ENCODE data around the gene SYF2.
"Not testable (repeated sequence)": the region's sequence is repeated elsewhere in the genome, so short reads cannot be mapped to it uniquely, and the experiment has no call there.

The SYF2 gene

GRCh38 chr1:25247024-25247828 is 14.9 kb upstream of the SYF2 start, which contains the start of gene RSRP1:
TSS of gene RSRP1 (minus strand) at chr1:25247454. CDS start at chr1:25246963, 491 bp downstream.
- in situ Hi-C loops (cut with MboI; ENCODE audit: low sequenced_read_pairs), result no loop called here

DNA sequence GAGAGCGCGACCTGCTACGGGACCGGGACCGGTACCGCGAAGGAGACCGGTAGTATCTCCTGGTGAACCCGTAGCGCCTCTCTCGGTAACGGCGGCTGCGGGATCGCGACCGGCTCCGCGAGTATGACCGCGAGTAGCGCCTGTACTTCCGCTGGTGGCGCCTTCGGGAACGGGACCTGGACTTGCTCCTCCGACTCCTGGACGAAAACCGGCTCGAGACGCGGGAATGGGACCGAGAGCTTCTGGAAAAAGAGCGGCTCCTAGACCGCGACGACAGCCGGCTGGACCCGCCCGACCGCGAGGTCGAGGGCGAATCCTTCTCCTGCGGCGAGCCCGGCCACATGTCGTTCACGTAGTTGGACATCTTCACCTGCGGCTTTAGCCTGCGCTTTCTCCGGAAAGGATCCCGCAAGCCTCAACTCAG is 14.3 kb upstream of the SYF2 start:
- in situ Hi-C loops (cut with MboI; ENCODE audit: low sequenced_read_pairs), result no loop called here

GRCh38 chr1:25245809-25246599 is 13.7 kb upstream of the SYF2 start:
- in situ Hi-C loops (cut with MboI; ENCODE audit: low sequenced_read_pairs), result no loop called here

DNA sequence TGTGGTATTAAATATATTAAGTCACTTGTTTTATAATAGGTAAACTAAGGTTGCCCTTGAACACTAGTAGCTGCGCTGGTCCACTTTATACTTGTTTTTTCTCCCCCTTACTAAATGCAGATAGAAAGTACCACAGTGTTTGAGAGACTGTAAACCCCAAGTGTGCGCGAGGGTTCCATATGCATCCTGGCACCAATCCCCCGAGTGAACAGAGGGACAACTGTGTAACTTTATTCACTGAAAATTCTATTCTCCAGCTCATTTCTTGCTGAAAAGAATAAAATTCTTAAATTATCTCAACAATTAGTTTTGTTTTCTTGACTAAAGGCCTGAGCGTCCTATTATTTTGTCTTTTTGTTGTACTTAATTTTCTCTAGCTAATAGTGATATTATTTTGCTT is 13.1 kb upstream of the SYF2 start:
- in situ Hi-C loops (cut with MboI; ENCODE audit: low sequenced_read_pairs), result no loop called here

DNA sequence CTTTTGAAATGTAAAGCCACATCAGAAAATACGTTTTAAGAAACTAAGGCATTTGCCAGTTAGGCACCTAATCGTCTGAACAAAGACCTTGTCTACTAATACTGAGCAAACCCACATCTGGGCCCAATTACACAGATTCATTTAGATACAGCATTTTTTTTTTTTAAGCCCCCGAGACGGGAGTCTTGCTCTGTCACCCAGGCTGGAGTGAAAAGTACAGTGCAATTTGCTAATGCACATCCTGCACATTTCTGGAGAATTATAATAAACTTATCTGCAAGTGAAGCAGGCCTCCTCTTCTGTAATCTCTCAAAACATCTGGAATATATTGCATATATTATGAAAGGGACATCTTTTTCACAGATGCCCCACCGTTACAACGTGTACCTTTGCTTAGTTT is 11.6 kb upstream of the SYF2 start:
- in situ Hi-C loops (cut with MboI; ENCODE audit: low sequenced_read_pairs), result no loop called here

DNA sequence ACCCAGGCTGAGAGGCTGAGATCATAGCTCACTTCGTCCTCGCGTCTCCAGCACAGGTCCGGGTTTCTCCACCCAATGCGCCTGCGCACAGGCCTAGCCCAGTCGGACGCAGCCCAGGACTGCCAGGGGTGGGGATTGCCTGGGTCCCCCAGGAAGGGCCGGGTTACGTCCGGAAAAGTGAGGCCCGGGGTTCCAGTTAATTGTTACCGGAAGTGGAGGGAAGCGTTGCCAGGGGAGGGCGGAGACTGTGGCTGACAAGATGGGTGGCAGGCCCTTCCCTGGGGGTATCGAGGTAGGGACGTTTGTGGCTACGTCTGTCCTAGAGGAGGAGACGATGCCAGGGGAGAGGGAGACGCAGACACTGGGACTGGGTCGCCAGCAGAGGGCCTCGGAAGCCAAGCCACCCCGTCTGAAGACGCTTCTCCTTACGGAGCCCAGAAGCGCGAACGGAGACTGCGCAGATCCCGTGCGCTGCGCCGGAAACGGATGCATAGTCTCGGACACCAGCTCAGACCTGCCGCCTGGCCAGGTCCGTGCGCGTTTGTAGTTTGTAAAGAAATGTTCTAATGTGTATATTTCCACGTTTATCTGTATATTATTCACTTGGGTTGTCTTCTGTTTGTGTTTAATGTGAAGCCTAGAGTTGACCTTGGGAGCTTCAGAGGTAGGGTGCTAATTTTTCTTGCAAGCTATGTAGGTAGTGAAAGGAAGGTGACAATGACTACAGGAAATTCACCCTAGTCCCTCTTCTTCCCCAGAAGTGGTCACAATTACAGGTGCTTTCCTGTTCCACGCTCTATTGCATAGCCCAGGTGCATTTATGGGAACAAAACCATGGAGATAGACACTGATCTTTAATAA is 7.6 kb upstream of the SYF2 start:
- in situ Hi-C loops (cut with MboI; ENCODE audit: low sequenced_read_pairs), result no loop called here

DNA sequence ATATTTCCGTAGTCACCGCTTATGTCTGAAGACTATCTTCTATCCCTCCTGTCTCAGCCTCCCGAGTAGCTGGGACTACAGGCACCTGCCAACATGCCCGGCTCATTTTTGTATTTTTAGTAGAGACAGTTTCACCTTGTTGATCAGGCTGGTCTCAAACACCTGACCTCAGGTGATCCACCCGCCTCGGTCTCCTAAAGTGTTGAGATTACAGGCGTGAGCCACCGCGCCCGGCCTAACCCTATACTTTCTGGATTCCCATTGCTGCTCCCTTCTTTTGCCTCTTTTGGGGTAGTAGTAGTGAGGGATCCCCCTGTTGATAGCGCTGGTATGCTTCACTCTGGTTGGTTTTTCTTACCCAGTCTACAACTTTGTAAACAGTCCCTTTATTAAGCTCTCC is 5.7 kb upstream of the SYF2 start:
- in situ Hi-C loops (cut with MboI; ENCODE audit: low sequenced_read_pairs), result no loop called here

- in situ Hi-C loops (cut with MboI; ENCODE audit: low sequenced_read_pairs), result not testable (repeated sequence)
Observed at GRCh38 chr1:25236261-25236660, 4.0 kb upstream of the SYF2 start.

DNA sequence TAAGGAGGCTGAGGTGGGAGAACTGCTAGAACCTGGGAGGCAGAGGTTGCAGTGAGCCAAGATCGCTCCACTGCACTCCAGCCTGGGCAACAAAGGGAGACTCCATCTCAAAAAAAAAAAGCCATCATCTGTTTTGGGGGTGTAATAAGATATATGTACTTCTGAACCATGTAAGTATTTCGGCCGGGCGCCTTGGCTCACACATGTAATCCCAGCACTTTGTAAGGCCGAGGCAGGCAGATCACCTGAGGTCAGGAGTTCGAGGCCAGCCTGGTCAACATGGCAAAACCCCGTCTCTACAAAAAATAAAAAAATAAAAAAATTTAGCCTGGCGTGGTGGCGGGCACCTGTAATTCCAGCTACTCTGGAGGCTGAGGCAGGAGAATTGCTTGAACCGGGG is 3.1 kb upstream of the SYF2 start:
- in situ Hi-C loops (cut with MboI; ENCODE audit: low sequenced_read_pairs), result not testable (repeated sequence)

- in situ Hi-C loops (cut with MboI; ENCODE audit: low sequenced_read_pairs), result no loop called here
Observed at GRCh38 chr1:25232866-25233784, 823 bp upstream of the SYF2 start.

DNA sequence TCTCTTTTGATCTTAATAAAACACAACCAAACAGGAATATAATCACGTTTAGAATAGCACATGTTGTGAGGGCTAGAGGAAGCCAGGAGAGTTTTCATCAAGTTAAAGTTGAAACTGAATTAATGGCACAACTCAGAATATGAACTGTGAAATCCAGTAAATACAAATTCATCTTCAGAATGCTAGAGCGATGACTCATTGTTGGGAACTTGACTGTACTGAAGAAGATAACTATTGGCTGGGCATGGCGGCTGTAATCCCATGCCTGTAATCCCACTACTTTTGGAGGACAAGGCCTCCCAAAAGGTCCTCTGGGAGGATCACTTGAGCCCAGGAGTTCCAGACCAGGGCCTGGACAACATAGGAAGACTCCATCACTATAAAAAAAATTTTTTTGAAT is 8.8 kb downstream of the SYF2 start:
- in situ Hi-C loops (cut with MboI; ENCODE audit: low sequenced_read_pairs), result loop anchor here (25.0 kb wide), 1 partner anchor 536 kb away; no protein-coding TSS in a partner anchor

DNA sequence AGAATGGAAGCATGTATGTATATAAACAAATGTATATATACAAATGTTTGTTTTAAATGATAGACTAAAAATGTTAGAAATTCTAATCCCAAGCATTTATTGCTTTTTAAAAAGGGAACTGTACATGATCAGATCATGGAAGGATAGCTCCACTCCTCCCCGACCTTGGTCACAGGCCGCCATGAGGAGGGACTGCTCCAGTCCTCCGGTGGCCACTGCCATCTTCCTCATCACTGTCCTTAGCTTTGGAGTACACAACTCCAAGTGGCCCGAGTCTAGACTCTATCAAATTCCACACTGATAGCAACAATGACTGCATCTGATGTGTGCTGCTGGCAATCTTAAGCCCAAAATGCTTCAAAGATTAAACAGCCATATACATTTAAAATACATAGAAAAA is 9.7 kb downstream of the SYF2 start:
- in situ Hi-C loops (cut with MboI; ENCODE audit: low sequenced_read_pairs), result loop anchor here (25.0 kb wide), 1 partner anchor 535 kb away; no protein-coding TSS in a partner anchor

DNA sequence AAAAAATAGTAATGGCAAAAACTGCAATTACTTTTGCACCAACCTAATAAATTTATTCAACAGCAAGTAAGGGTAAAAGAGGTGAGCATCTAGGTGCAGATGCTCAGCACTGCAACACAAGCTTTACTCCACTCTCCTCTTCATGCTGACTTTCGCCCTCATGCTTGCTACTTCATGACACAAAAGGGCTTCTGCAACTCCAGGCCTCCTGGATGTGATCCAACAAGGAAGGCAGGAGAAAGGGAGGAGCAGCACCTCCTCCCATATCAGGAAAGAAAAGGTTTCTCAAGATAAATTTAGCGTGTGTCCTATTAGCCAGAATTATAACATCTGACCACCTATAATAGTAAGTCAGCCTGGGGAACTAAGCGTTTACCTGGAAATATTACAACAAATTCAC is 11.6 kb downstream of the SYF2 start:
- in situ Hi-C loops (cut with MboI; ENCODE audit: low sequenced_read_pairs), result loop anchor here (25.0 kb wide), 1 partner anchor 533 kb away; no protein-coding TSS in a partner anchor

DNA sequence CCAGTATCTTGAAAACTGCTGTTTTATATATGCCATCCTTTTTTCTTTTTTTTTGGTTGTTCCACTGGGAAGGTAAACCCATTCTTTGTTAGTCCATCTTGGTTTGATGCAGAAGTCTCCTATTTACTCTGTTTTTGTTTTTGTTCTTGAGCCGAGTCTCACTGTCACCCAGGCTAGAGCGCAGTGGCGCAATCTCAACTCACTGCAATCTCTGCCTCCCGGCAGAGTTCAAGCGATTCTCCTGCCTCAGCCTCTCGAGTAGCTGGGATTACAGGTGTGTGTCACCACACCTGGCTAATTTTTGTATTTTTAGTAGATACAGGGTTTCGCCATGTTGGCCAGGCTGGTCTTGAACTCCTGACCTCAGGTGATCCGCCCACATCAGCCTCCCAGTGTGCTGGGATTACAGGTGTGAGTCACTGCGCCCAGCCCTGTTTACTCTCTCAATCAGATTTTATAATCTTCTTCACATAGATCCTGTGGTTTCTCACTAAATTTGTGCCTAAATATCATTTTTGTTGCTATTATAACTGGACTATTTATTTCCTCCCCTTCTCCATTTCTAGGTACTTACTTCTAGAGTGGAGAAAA is 12.5 kb downstream of the SYF2 start:
- in situ Hi-C loops (cut with MboI; ENCODE audit: low sequenced_read_pairs), result loop anchor here (25.0 kb wide), 1 partner anchor 532 kb away; no protein-coding TSS in a partner anchor

DNA sequence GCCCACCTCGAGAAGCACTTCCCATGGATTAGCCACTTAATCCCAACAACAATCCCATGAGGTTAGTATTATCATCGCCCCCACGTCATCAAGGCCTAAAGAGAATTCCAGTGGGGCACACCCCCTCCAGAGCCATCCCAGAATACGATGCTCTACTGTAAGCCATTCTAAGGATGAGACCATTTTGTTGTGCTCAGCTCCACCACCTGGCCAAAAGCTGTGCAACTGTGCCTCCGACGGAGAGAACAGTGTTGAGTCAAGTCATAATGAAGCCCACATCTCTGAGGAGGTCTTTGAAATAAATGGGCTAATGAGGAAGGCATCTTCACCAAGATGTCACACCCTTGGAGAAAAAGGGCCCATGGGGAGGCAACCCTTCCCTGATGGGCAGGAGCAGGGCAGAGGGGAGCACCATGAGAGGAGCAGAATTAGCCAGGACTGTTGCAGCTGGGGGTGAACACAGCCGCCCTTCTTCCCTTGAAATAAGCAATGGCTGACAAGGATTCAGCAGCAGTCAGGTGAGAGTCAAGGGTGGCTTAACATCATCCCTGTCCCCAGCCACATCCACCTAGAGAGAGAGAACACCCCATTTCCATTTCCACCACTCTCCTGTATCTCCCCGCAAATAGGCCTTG is 14.6 kb downstream of the SYF2 start:
- in situ Hi-C loops (cut with MboI; ENCODE audit: low sequenced_read_pairs), result loop anchor here (25.0 kb wide), 1 partner anchor 530 kb away; no protein-coding TSS in a partner anchor

- in situ Hi-C loops (cut with MboI; ENCODE audit: low sequenced_read_pairs), result loop anchor here (25.0 kb wide), 1 partner anchor 530 kb away; no protein-coding TSS in a partner anchor
Observed at GRCh38 chr1:25217015-25217414, 15.3 kb downstream of the SYF2 start.

DNA sequence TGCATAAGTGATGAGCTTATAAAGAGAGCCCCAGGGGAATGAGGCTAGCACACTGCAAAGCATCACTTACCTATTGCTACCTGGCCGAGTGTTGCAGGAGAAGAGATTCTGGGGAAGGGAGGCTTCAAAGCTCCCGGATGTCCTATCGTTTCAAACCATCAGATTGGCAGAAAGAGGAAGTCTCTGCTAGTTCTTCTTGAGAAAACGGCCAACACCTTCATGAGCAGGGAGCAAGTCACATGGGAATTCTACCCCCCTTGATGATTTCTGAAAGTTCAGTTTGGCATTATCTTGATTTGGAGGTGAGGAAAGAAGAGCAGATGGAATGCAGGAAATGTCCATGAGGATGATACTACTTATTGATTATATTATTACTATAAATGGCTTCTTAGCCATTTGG is 16.2 kb downstream of the SYF2 start:
- in situ Hi-C loops (cut with MboI; ENCODE audit: low sequenced_read_pairs), result loop anchor here (25.0 kb wide), 1 partner anchor 529 kb away; no protein-coding TSS in a partner anchor

DNA sequence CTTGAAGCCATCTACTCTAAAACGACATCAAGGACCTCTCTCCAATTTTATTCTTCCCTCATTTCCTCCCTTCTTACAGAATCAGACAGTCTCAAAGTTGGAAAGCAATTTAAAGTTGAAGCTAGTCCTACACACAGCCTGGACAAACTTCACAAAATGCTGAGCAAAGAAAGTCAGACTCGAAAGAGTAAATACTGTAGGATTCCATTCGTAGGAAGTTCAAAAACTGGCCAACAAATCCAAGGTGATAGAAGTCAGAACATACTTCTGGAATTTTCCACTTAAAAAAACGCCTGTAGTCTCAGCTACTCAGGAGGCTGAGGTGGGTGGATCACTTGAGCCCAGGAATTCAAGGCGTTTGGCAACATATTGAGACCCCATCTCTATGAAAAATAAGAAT is 19.6 kb downstream of the SYF2 start:
- in situ Hi-C loops (cut with MboI; ENCODE audit: low sequenced_read_pairs), result loop anchor here (25.0 kb wide), 1 partner anchor 525 kb away; no protein-coding TSS in a partner anchor

DNA sequence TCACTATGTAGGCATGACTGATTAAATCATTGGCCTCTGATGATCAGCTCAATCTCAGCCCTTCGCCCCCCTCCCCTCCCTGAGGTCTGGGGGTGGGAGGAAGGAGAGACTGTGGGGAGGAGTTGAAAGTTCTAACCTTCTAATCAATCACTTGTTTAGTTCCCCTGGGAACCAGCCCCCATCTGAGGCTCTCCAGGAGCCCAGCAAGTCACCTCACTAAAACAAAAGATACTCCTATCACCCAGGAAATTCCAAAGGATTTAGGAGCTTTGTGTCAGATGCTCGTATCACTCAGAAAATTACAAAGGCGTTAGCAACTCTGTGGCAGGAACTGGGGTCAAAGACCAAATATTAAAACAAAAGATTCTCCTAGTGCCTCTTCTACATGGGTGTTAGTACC is 21.6 kb downstream of the SYF2 start:
- in situ Hi-C loops (cut with MboI; ENCODE audit: low sequenced_read_pairs), result loop anchor here (25.0 kb wide), 1 partner anchor 523 kb away; no protein-coding TSS in a partner anchor

All from HL-60/S4 (cell line).